Measurements from ENCODE around the gene GHRH. TPM values are rescaled to one million over a fixed set of nuclear protein-coding genes. Genes with fewer than 3 reads are reported as not detected.

The GHRH gene, protein sequence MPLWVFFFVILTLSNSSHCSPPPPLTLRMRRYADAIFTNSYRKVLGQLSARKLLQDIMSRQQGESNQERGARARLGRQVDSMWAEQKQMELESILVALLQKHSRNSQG
- polyA plus RNA-seq (2013, experiment 1 of 2), result not detected
- not detected for polyA plus RNA-seq (2013, experiment 2 of 2)

DNA sequence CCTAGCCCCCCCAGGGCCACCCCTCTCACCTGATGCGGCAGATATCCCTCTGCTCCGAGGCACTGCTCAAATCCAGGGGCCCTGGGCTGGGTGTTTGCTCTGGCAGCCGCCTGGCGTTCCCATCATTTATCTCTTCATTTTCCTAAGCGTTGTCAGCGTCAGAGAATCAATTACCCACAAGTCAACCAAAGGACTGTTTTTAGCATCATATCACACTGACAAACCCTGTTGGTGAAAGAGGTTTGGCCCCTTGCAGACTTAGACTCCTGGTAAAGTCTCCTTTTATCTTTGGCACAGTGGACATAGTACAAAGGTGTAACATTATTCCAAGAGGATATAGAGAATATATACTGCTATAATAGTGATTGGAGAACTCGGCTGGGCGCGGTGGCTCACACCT lies at the start of gene GHRH:
TSS of gene GHRH (minus strand) at position 101 of the 400 bp plus-strand sequence. CDS start 4,925 bp downstream, outside the sequence.
- H3K4me2 ChIP-seq (ENCODE audit: low read length, poor library complexity, severe bottlenecking), result no peak within 1 kb of the TSS
- H3K79me1 ChIP-seq (replicated peaks; ENCODE audit: low read length, poor library complexity, severe bottlenecking), result no peaks in the 10 kb centered on the region
- peaks cover 46 to 69% of the 10 kb centered on the region in 2 experiments for H3K27me3 ChIP-seq (ENCODE audit: control insufficient read depth in 1 of 2, insufficient read depth in 1 of 2, low read length in 2 of 2)
- no peak within 1 kb of the TSS for H3K4me3 ChIP-seq (ENCODE audit: insufficient read depth in 1 of 2, low read depth in 1 of 2, low read length in 2 of 2)
- DNase-seq, result no peak
- H2BK120ac ChIP-seq (ENCODE audit: low read depth, low read length), result no peak within 1 kb of the TSS
- 76% methylated on average over 9 of the region's 9 CpGs for WGBS
- H2BK12ac ChIP-seq (ENCODE audit: low read length in 2 of 2), result no peak within 1 kb of the TSS
- no peak within 1 kb of the TSS for H4K8ac ChIP-seq (ENCODE audit: low read length)
- no peak within 1 kb of the TSS for H3K18ac ChIP-seq (ENCODE audit: low read depth in 1 of 2, low read length in 2 of 2)
- no peak within 1 kb of the TSS for H3K14ac ChIP-seq (ENCODE audit: low read length in 2 of 2)
- H2AK5ac ChIP-seq (ENCODE audit: low read length, severe bottlenecking), result no peak within 1 kb of the TSS
- no peak within 1 kb of the TSS for H3K27ac ChIP-seq (ENCODE audit: low read length, poor library complexity, severe bottlenecking)
- no peak within 1 kb of the TSS for H3K23ac ChIP-seq (ENCODE audit: low read length in 2 of 2)
- H3K36me3 ChIP-seq (ENCODE audit: control insufficient read depth in 1 of 2, insufficient read depth in 2 of 2, low read depth in 1 of 2, low read length in 2 of 2), result no peaks in the 10 kb centered on the region
- no peak within 1 kb of the TSS for H4K91ac ChIP-seq (ENCODE audit: low read length)
- H3K4ac ChIP-seq (ENCODE audit: low read depth in 1 of 2, low read length in 2 of 2), result no peak within 1 kb of the TSS
- H3K9me3 ChIP-seq (ENCODE audit: control insufficient read depth, low read length), result no peaks in the 10 kb centered on the region
- H2AFZ ChIP-seq (ENCODE audit: low read depth, low read length), result no peak within 1 kb of the TSS
- no peak within 1 kb of the TSS for H2BK5ac ChIP-seq (ENCODE audit: low read depth, low read length, poor library complexity, severe bottlenecking)
- H2BK15ac ChIP-seq (ENCODE audit: low read depth, poor library complexity, severe bottlenecking), result no peak within 1 kb of the TSS
- no peak within 1 kb of the TSS for H3K9ac ChIP-seq (ENCODE audit: low read length)
- H3K4me1 ChIP-seq (ENCODE audit: control insufficient read depth, insufficient read depth, low read depth, low read length), result peaks cover 5% of the 10 kb centered on the region

DNA sequence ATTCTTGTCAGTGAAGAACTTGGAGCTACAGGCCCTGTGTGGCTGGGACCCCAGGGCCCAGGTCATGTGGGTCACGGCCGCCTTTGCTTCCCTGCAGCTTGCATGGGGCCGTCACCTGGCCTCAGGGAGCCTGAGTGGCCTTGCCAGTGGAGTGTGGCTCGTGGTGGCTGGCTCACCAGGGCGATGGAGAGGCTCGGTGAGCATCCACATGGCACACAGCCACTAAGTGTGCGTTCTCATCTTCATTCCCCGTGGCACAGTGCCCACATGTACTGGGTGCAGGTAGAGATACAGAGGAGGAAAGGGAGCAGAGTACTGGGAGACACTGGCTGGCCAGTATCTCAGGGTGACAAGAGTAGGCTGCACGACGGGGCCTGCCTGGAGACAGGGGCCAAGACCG lies 49.3 kb upstream of the GHRH start:
- H3K4ac ChIP-seq (ENCODE audit: low read depth in 1 of 2, low read length in 2 of 2), result peak overlapping the region in 1 of 2 experiments; percentile 3
- H3K9ac ChIP-seq (ENCODE audit: low read length), result no peak overlapping the region
- H3K36me3 ChIP-seq (ENCODE audit: control insufficient read depth in 1 of 2, insufficient read depth in 2 of 2, low read depth in 1 of 2, low read length in 2 of 2), result peaks cover 37 to 52% of the 10 kb centered on the region in 2 experiments
- H2BK15ac ChIP-seq (ENCODE audit: low read depth, poor library complexity, severe bottlenecking), result no peak overlapping the region
- peak overlapping the region in 1 of 2 experiments; percentile 21 for H3K18ac ChIP-seq (ENCODE audit: low read depth in 1 of 2, low read length in 2 of 2)
- DNase-seq, result no peak
- no peak overlapping the region for H3K4me2 ChIP-seq (ENCODE audit: low read length, poor library complexity, severe bottlenecking)
- no peak overlapping the region for H3K4me3 ChIP-seq (ENCODE audit: insufficient read depth in 1 of 2, low read depth in 1 of 2, low read length in 2 of 2)
- no peak overlapping the region for H2AK5ac ChIP-seq (ENCODE audit: low read length, severe bottlenecking)
- no peak overlapping the region for H4K91ac ChIP-seq (ENCODE audit: low read length)
- H3K14ac ChIP-seq (ENCODE audit: low read length in 2 of 2), result no peak overlapping the region
- peaks cover 17% of the 10 kb centered on the region for H3K4me1 ChIP-seq (ENCODE audit: control insufficient read depth, insufficient read depth, low read depth, low read length)
- no peak overlapping the region for H3K27ac ChIP-seq (ENCODE audit: low read length, poor library complexity, severe bottlenecking)
- H2BK120ac ChIP-seq (ENCODE audit: low read depth, low read length), result no peak overlapping the region
- no peaks in the 10 kb centered on the region for H3K27me3 ChIP-seq (ENCODE audit: control insufficient read depth in 1 of 2, insufficient read depth in 1 of 2, low read length in 2 of 2)
- 93% methylated on average over 11 of the region's 11 CpGs for WGBS
- H2BK12ac ChIP-seq (ENCODE audit: low read length in 2 of 2), result peak overlapping the region in 1 of 2 experiments; percentile 17
- H2BK5ac ChIP-seq (ENCODE audit: low read depth, low read length, poor library complexity, severe bottlenecking), result no peak overlapping the region
- H3K79me1 ChIP-seq (replicated peaks; ENCODE audit: low read length, poor library complexity, severe bottlenecking), result peaks cover 50% of the 10 kb centered on the region
- H4K8ac ChIP-seq (ENCODE audit: low read length), result no peak overlapping the region
- no peak overlapping the region for H3K23ac ChIP-seq (ENCODE audit: low read length in 2 of 2)
- H3K9me3 ChIP-seq (ENCODE audit: control insufficient read depth, low read length), result no peaks in the 10 kb centered on the region
- H2AFZ ChIP-seq (ENCODE audit: low read depth, low read length), result no peak overlapping the region

DNA sequence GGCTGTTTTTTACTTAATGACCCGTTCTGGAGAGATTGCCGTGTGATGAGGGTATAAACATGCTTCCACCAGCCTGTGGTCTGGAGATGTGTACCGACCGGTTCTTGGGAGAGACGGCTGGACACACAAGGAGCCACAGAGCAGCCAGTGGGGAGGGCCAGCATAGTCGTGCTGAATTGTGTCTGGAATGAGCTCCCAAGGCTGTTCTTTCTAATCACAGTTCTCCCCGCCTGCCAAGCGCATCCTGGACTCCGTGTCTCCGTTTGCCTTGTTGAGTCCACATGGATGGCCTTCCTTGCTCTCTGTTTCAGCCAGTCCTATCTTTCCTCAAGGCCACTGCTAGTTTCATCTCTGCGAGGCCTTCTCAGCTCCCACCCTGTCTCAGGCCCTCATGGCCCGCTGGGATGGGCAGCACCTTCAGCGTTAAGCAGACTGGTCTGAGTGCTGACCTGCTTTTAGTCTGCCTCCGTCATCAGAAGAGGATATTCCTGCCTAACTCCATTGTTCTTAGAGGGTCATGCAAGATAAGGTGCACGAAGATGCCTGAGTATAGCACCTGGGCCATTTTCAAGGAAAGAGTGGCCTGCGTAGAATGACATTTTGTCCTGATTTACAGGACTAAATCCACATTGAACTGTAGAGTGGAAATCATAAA lies 48.4 kb upstream of the GHRH start:
- Histone ChIP-seq H3K27ac (ENCODE audit: low read length, poor library complexity, severe bottlenecking) (no peak overlapping the region), H3K27me3 (ENCODE audit: control insufficient read depth in 1 of 2, insufficient read depth in 1 of 2, low read length in 2 of 2) (no peaks in the 10 kb centered on the region), H2AFZ (ENCODE audit: low read depth, low read length) (no peak overlapping the region), H3K4me2 (ENCODE audit: low read length, poor library complexity, severe bottlenecking) (no peak overlapping the region), H2BK12ac (ENCODE audit: low read length in 2 of 2) (no peak overlapping the region), H3K4me1 (ENCODE audit: control insufficient read depth, insufficient read depth, low read depth, low read length) (peaks cover 11% of the 10 kb centered on the region), H3K79me1 (replicated peaks; ENCODE audit: low read length, poor library complexity, severe bottlenecking) (peaks cover 52% of the 10 kb centered on the region), H3K36me3 (ENCODE audit: control insufficient read depth in 1 of 2, insufficient read depth in 2 of 2, low read depth in 1 of 2, low read length in 2 of 2) (peaks cover 40 to 47% of the 10 kb centered on the region in 2 experiments), H3K4ac (ENCODE audit: low read depth in 1 of 2, low read length in 2 of 2) (no peak overlapping the region), H2BK5ac (ENCODE audit: low read depth, low read length, poor library complexity, severe bottlenecking) (no peak overlapping the region), H3K9me3 (ENCODE audit: control insufficient read depth, low read length) (no peaks in the 10 kb centered on the region), H3K4me3 (ENCODE audit: insufficient read depth in 1 of 2, low read depth in 1 of 2, low read length in 2 of 2) (no peak overlapping the region), H3K14ac (ENCODE audit: low read length in 2 of 2) (no peak overlapping the region), H3K23ac (ENCODE audit: low read length in 2 of 2) (no peak overlapping the region), H4K91ac (ENCODE audit: low read length) (no peak overlapping the region), H2BK120ac (ENCODE audit: low read depth, low read length) (no peak overlapping the region), H3K9ac (ENCODE audit: low read length) (no peak overlapping the region), H3K18ac (ENCODE audit: low read depth in 1 of 2, low read length in 2 of 2) (no peak overlapping the region), H2AK5ac (ENCODE audit: low read length, severe bottlenecking) (no peak overlapping the region), H2BK15ac (ENCODE audit: low read depth, poor library complexity, severe bottlenecking) (no peak overlapping the region), H4K8ac (ENCODE audit: low read length) (no peak overlapping the region)
- peak; percentile 30 for DNase-seq
- WGBS, result 73% methylated on average over 16 of the region's 16 CpGs

DNA sequence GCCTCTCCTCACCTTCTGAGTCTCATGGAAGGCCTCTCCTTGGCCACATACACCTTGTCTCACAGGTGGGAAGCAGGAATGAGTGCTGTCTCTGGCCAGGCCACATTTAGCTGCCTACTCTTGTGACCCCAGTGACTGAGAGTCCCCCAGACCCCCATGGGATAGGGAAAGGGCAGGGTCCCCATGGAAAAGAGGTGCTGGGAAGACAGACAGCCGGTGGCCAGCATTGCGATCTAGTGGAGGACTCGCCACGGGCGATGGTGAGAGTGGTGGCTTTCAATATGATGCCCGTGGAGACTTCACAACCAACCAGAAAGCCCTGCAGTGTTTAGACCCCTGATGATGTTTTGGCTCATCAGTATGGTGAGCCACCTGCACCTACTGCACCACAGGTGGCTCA lies 47.7 kb upstream of the GHRH start:
- no peak overlapping the region for H2BK120ac ChIP-seq (ENCODE audit: low read depth, low read length)
- 98% methylated on average over 6 of the region's 6 CpGs for WGBS
- H2BK12ac ChIP-seq (ENCODE audit: low read length in 2 of 2), result no peak overlapping the region
- no peak overlapping the region for H3K4ac ChIP-seq (ENCODE audit: low read depth in 1 of 2, low read length in 2 of 2)
- H3K4me2 ChIP-seq (ENCODE audit: low read length, poor library complexity, severe bottlenecking), result no peak overlapping the region
- no peak overlapping the region for H4K91ac ChIP-seq (ENCODE audit: low read length)
- no peak overlapping the region for H3K18ac ChIP-seq (ENCODE audit: low read depth in 1 of 2, low read length in 2 of 2)
- H2AFZ ChIP-seq (ENCODE audit: low read depth, low read length), result no peak overlapping the region
- H3K23ac ChIP-seq (ENCODE audit: low read length in 2 of 2), result no peak overlapping the region
- no peak overlapping the region for H2BK5ac ChIP-seq (ENCODE audit: low read depth, low read length, poor library complexity, severe bottlenecking)
- no peak overlapping the region for H4K8ac ChIP-seq (ENCODE audit: low read length)
- DNase-seq, result no peak
- no peak overlapping the region for H3K27ac ChIP-seq (ENCODE audit: low read length, poor library complexity, severe bottlenecking)
- H3K79me1 ChIP-seq (replicated peaks; ENCODE audit: low read length, poor library complexity, severe bottlenecking), result peaks cover 51% of the 10 kb centered on the region
- H3K36me3 ChIP-seq (ENCODE audit: control insufficient read depth in 1 of 2, insufficient read depth in 2 of 2, low read depth in 1 of 2, low read length in 2 of 2), result peaks cover 47 to 48% of the 10 kb centered on the region in 2 experiments
- no peak overlapping the region for H3K9ac ChIP-seq (ENCODE audit: low read length)
- no peak overlapping the region for H3K14ac ChIP-seq (ENCODE audit: low read length in 2 of 2)
- H3K9me3 ChIP-seq (ENCODE audit: control insufficient read depth, low read length), result no peaks in the 10 kb centered on the region
- H3K4me1 ChIP-seq (ENCODE audit: control insufficient read depth, insufficient read depth, low read depth, low read length), result peaks cover 11% of the 10 kb centered on the region
- H2AK5ac ChIP-seq (ENCODE audit: low read length, severe bottlenecking), result no peak overlapping the region
- H3K27me3 ChIP-seq (ENCODE audit: control insufficient read depth in 1 of 2, insufficient read depth in 1 of 2, low read length in 2 of 2), result no peaks in the 10 kb centered on the region
- no peak overlapping the region for H3K4me3 ChIP-seq (ENCODE audit: insufficient read depth in 1 of 2, low read depth in 1 of 2, low read length in 2 of 2)
- H2BK15ac ChIP-seq (ENCODE audit: low read depth, poor library complexity, severe bottlenecking), result no peak overlapping the region

Measured in mesenchymal stem cell (in vitro differentiated cells and primary cell).